HG03039 (cell line): ENCODE data around the gene COL23A1.
"Not testable (repeated sequence)": the region's sequence is repeated elsewhere in the genome, so short reads cannot be mapped to it uniquely, and the experiment has no call there.

ENCODE experiments used
- ATAC-seq: cut with Tn5 transposase; IDR thresholded peaks from one replicate; pipeline ENCODE4 v1.9.1; 2021; ENCODE audit warnings: mild to moderate bottlenecking, moderate library complexity; ENCODE audit not compliant: unreplicated experiment

The COL23A1 gene

DNA sequence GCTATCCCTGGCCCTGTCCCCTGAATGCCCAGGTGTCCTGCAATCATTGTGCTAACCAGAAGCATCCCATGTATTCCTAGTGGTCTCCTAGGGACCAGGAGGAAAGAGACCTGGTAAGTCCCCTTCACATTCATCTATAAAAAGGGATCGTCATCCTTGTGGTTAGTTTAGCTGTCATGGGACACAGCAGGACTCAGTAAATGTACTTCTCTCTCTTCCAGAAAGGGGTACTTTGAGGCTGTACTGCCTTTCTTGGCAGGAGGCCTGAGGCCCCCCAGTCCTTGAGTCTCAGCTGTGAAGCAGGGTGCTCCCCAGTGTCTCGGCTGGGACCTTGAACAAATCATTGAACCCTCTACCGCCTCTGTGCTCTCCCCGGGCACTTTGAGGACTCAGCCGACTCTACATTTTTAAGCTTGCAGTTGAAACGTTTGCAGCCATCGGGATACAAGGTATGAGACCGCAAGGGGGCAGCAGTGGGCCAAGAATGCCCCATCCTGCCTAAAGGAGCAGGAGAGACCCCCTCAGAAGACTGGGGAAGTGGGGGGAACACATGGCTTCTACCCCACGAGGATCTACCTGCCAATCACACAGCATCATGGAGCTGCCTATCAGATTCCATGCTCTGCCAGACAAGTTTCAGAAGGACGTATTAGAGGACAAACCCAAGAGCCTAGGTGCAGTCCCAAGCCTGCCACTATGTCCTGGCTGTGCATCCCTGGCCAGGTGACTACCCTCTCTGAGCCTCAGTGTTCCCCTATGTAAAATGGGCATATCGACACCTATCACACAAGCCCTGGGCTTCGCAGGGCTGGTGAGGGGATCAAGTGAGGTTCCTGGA, 355.2 kb downstream of the COL23A1 start:
- no peak for ATAC-seq

DNA sequence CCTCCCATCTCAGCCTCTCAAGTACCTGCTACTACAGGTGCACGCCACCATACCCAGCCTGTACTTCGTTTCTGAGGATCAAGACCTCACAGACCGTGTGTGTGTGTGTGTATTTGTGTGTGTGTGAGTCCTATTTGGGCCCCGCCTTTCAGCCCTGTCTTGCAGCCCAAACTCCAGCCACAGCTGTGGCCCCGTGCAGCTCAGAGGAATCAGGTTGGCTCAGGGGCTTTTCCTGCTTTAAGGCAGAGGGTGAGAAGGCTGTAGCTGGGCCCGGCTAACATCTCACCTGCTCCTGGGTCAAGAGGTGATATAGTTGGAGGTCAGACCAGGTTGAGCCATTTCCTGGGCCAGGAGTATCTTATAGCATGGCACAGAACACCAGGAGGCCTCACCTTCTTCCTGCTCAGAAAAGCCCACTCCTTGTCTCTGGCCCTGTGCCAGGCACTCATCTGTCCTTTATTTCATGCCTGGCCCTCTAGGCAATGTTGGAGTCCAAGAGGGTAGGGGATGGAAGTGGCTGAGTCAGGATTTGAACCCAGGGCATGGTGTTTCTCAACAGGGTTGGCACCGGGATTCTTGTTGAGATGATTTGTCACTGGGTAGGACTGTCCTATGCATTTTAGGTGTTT, 356.0 kb downstream of the COL23A1 start:
- no peak for ATAC-seq

DNA sequence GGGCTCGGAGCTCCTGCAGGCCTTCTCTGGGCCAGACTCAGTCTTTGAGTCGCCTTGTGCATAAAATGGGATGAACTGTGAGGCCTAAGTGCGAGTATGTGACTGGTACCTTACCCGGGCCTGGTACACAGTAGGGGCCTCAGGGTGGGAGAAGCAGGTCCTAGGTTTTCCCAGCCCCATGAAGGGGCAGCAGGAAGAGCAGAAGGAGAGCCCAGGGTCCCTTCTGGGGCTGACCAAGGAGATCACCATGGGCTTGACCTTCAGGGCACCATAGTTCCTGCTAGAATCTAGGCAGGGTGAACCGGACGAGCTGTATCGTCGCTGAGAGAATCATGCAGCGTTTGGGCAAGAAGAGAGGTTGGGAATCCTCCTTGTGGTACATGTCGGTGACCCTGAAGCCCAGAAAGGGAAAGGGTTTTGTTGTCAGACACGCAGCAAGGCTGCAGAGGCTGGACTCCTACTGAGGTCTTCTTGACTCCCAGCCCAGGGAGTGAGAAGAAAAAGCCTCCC, 357.2 kb downstream of the COL23A1 start:
- peak; percentile 2 for ATAC-seq

DNA sequence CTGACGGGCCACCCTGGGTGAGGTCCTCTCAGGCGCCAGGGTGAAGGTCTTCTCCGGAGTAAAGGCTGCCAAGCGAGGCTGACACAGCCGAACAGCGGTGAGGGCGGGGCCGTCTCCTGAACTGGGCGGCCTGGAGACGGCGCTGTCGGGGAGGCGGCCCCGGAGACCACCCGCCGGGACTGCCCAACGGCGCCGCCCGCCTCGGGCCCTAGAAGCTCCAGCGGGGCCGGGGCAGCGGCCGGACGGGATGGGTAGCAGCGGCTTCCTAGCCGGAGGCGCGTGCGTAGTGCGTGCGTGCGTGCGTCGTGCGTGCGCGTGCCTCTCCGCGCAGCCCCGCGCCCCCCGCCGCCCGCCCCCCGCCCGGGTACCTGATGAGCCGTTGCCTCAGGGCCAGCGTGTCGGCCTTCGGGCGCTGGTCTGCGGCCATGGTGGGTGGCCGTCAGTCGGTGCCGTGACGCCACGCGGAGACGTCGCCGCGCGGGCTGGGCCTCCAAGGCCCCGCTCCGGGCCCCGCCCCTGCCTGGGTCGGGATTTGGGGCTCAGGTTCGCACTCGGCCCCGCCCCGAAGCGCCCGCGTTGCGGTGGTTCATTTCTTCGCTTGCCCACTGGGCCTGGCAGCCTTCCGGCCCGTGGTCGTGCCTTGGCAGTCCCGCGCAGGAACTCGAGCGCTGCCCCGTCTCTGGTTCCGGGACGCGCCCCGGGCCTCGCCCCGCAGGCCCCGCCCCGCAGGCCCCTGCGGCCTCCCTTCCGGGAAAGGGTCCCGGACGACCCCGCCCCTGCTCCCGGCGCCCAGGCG, 357.9 kb downstream of the COL23A1 start, which contains the start of gene PHYKPL:
Gene PHYKPL, minus strand, starts transcription at position 679 of the 796 bp plus-strand sequence. Its CDS starts 252 bp downstream, at position 427.
- ATAC-seq, result peak; percentile 63

DNA sequence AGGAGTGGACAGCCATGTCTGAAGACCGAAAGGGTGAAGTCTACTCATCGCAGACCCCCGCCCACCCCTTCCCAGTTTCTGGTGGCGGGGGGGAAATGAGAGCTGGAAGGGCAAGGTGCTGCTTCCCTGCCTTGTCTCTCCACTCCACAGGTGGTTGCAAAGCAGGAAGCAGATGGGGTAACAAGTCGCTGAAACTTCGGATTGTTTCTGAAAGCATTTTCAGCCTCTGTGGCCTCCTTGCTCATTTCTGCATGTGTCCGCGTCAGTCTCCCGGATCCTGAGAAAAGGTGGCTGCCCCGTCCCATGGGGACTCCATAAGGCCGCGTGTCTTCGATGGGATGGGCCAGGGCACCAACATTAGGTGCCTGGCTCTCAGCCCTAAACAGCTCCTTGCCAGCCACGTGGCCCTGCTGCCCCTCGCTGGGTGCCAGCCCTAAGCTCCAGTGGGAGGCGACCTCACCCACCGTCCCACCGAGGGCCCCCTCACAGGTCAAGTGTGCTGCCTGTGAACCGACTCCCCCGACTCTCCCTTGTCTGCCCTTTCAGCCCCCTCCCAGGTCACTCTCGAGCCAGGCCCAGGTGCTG, 358.6 kb downstream of the COL23A1 start:
- ATAC-seq, result peak; percentile 0

DNA sequence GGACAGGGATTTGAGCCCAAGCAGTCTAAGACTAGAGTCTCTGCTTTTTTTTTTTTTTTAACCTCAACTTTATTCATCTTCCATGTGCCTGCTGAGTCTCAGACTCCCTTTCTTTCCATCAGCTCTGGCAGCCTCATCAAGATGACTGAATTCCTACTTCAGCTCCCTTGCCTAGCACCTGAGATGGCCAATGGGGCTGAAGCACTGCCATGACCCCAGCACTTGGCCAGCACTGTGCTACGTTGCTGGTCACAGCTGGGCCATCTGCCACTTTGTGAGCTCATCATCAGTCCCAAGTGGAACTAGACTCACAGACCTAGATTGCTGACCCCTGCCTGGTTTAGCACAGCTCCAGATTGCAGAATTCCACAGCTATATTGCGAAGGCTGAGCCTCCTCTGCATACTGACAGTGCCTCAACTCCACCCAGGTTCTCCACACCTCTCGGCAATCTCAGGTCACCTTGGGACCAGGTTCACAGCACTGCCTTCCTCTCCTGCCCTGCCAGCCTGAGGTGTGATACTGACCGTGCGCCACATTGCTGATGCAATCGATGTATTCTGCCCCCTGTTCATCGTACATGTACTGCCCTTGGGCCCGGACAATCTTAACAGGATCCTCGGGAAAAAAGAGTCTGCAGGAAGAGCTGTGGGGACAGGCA, 359.2 kb downstream of the COL23A1 start:
- ATAC-seq, result no peak

DNA sequence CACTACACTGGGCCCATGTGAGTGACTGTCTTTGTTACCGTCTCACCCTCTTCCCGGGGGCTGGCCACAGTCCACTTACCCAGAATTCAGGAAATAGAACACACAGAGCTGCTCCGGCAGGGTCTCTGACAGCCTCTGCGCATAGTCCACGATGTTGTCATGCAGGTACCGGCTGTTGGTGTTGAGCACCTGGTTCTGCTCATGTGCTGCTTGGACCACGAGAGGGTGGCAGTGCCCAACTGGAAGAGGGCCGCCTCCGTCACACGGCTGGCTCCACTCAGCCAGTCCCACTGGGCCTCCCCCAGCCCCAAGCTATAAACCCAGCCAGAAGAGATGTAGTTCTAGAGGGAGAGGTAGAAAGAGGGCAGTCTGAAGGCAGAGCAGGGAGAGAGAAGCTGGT, 360.3 kb downstream of the COL23A1 start:
- ATAC-seq, result no peak

DNA sequence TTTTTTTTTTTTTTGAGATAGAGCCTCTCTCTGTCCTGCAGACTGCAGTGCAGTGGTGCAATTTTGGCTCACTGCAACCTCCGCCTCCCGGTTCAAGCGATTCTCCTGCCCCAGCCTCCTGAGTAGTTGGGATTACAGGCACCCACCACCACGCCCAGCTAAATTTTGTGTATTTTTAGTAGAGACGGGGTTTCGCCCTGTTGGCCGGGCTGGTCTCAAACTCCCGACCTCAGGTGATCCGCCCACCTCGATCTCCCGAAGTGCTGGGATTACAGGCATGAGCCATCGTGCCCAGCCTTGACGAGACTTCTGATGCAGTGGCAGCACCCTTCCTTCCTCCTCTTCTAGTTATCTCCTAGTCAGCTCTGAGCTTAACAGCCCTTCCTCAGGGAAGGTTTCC, 361.1 kb downstream of the COL23A1 start:
- not testable (repeated sequence) for ATAC-seq

DNA sequence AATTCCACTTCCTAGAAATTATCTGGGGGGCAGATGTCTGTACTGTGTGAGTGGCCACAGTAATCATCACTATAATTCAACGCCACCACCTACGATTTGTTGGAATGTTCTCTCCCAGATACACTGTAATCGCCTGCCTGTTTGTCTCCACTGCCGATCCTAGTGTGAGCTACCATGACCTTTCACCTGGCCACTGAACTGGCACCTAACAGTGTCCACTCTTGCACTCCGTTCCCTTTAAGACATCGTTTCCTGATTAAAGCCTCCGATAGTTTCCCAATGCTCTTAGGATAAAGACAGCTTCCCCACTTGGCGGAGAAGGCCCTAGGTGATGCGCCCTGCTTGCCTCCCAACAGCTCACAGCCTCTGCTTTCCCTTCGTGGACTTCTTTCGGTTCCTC, 361.6 kb downstream of the COL23A1 start:
- ATAC-seq, result no peak

DNA sequence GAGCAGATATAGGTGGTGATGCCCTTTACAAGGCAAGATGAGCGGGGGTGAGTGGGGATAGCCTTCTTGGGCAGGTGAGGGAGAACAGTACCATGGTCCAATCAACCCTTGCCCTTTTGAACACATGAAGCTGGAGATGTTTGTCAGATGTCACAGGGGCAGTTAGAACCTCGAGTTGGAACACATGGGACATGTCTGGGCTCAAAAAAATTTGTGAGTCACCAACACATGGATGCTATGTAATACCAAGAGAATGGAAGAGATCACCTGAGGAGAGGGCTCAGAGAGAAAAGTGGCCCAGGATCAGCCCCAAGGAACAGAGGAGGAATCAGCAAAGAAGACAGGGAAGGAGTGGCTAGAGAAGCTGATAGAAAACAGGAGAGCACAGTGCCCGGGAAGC, 362.3 kb downstream of the COL23A1 start:
- ATAC-seq, result no peak

DNA sequence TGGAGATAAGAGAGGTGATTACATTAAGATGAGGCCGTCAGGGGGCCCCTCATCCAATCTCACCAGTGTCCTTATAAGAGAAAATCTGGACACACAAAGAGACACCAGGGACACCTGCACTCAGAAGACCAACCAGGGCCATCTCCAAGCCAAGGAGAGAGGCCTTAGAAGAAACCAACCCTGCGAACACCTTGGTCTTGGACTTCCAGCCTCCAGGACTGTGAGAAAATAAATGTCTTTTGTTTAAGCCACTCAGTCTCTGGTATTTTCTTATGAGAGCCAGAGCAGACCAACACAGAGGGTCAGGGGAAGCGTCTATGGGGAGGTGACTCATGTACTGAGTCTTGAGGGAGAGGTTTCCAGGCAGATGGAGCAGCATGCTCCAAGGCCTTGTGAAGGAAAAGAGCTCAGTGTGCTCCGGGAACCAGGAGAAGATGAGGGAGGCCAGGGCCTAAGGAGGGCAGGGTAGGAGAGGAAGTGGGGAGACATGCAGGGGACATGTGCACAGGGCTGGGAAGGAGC, 363.0 kb downstream of the COL23A1 start:
- no peak for ATAC-seq

DNA sequence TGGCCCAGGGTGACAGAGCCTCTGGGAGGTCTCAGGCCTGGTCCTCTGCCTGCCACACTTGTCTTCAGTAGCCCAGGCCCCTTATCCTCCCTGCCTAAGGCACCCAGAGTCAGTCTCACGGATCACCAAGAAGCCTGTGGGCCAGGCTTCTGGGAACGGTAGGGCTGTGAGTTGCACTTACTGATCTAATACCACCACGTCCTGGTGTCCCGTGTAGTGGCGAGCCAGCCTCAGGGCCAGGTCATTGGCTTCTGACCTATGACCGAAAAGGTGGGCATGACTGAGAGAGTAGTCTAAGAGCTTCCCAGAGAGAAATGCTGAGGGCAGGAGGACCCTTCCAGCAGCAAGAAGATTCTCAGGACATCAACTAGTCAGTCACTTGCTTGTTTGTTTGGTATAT, 365.0 kb downstream of the COL23A1 start:
- no peak for ATAC-seq

DNA sequence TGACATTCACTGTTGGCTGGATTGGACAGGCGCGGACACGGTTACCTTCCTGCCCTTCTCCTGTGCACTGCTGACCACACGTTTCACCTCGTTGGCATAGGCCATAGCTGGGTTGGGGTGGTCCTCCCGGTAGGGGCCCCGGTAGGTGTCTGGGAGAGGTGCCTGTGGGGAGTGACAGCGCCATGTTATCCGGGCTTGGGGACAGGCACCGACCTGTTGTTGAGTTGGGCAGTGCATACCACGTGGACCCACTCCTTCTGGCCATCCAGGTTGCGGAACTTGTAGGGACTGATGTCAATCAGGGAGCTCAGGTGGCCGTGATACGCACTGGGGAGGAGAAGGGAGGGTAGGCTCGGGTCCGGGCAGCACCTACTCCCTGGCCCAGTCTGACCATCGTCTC, 365.8 kb downstream of the COL23A1 start:
- no peak for ATAC-seq

DNA sequence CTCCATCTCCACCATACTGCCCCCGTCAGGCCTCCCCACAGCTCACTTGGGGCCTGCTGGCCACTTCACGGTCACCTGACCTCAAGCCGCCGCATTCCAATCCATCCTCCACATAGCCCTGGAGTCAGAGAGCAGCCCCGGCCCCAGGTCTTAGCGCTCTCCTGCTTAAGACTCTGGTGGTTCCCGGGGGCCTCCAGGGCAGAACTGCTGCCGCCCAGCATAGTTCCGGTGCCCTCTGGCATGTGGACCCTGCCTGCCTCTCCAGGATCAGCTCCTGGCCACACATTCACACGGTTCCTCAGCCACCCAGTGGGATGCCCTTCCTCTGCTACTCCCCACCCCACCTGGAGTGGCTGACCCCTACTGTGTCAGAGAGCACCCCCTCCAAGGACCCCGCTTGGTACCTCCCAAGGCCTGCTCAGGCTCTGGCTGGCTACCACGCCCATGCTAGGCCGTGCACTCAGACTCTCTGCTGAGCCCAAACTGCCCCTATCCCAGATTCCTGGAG, 366.3 kb downstream of the COL23A1 start:
- no peak for ATAC-seq

DNA sequence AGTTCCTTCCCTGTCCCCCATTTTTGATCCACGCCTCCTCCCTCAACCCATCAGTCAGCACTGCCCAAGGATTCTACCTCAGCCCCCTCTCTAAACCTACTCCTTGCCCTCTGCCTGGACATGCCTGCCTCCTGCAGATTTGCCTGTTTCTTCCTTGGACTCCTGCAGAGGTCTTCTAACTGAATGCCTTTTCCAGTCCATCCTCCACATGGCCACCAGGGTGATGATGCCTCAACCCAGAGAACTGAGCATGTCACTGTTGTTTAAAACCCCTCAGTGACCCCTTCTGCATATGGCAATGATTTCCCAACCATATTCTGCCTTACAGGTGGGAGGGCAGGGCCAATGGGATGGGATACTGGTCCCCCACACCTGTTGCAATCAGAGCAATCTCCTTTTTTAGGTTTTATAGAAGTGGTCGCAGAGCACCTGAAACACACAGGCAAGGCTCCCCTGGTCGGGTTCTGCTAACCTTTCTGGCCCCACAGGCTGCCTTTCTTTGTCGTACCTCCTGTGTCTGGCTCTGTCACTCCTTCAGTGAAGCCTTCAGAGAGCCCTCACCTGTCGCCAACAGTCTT, 366.9 kb downstream of the COL23A1 start:
- ATAC-seq, result no peak

DNA sequence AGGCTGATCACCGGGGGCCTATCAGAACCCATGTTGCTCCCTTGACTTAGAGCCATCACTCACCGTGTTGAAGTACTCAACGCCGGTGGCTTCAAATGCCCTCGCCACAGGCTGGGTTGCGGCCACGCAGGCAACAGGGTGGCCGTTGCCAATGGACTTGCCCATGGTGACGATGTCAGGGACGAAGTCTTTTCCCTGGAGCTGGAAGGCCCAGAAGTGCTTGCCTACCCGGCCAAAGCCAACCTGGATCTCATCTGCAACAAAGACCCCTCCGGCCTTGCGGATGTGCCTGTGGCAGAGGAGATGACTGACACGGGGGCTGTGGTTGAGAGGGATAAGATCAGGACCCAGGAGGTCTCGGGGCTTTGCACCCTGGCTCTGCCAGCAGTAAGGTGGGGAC, 367.9 kb downstream of the COL23A1 start:
- ATAC-seq, result no peak

DNA sequence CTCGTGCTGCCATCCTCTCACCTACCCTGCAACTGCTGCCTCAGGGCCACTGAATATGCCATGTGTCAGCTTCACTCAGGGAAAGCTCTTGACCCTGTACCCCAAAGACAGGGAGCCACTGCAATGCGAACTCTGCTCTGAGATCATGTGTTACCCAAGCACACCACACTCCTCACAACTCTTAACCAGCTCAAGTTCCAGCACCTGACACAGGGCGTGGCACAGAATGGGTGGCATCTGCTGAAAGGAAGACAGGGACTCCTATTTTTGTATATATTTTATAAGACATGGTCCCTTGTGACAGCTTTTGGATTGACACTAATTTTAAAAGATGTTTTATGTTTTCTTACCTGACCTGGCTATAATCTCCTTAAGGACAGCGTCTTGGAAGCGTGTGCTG, 368.3 kb downstream of the COL23A1 start:
- no peak for ATAC-seq

DNA sequence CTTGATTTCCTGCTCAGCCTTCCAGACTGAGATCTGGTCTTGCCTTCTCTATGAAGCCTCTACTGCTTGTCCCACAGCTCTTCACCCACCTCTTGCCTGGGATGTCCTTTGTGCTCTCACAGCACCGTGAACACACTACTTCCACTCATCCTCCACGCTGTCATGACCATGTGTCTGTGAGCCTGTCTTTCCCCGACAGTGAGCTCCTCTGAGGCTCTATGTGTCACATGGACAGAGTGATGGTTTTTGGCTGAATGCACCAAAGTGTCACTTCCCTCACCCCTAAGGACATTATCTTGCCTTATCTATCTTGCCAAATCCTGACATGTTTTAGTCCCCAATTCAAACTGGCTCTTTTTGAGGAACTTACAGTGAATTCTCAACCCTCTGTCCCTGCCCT, 368.9 kb downstream of the COL23A1 start:
- no peak for ATAC-seq

DNA sequence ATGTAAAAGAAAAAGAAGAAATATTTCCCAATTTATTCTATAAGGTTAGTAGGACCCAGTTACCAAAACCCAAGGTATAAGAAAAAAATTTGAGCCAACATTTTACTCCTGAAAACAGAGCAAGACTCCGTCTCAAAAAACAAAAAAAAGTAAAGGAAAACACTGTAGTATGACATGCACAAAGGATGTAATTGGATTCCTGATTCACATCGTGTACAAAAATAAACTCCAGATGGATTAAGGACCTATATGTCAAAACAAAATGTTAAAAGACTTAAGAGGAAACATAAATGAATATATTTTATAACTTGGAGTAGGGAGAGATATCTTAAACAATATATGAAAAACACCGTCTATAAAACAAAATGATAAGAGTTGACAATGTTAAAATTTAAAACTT, 371.4 kb downstream of the COL23A1 start:
- no peak for ATAC-seq
